DMS53 treated with DMSO at 0.1 percent for 48 hours (cell line): Measurements from ENCODE around the gene LRP1B.

ENCODE experiments used
- DNase-seq: peaks from one replicate; lab custom pipeline; 2025; ENCODE audit not compliant: unreplicated experiment; lab: John Stamatoyannopoulos, UW

Gene LRP1B

GRCh38 chr2:142042536-142043199 lies 88.1 kb downstream of the LRP1B start:
- no peak for DNase-seq

GRCh38 chr2:142041996-142042395 lies 88.8 kb downstream of the LRP1B start:
- DNase-seq: no peak

DNA sequence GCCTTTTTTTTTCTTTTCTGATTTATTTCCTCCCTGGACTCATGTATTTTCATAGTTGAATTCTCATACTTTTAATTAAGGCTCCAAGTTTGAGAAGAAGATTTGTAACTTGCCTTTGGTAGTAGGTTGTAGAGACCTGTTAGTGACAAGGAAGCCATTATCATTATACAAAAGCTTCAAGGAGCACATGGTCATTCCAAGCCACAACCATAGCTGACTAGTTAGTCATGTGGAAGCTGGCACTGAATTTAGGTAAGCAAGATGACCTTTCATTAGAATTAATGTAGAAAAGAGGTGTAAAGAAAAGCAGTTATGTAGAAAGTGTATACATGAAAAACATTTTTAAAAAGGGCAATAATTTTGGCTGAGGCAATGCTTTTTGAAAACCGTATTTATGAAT lies 89.7 kb downstream of the LRP1B start:
- DNase-seq: no peak

DNA sequence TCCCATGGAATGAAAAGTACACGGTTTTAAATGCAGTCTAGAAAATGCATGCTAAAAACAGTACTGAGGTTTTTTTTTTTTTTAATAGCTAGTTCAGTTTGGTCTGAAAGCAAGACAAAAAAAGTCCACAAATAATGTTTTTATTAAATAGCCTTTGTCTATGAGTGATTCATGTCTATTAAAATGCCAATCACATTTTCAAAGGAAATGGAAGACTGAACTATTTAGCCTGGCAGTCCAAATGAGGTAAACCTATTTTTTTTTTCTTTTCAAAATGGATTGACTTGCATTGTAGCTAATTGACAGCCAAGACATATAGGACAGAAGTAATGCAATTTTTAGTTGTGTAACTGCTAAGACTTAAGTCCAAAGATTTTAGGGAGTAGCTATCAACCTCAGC lies 90.3 kb downstream of the LRP1B start:
- DNase-seq: no peak

- DNase-seq: no peak
Measured at GRCh38 chr2:142038826-142039225, 92.0 kb downstream of the LRP1B start.

DNA sequence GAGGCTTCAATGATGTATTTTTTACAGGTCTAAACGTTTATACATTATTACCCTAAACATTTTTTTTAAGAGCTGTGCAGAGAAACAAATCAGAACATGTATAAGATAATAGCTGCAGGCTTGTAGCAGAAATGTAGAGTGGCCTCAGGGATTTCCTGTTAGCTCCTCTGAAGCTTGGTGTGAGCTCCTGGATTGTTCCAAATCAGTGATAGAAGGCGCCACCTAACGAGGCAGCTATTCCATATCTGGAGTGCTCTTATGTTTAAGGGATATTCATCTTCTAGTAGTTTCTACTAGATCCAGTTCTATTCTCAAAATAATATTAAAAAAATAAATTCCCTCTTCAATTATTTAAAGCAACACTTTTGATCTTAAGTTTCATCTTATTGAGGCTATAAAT lies 93.1 kb downstream of the LRP1B start:
- DNase-seq: peak; percentile 1

DNA sequence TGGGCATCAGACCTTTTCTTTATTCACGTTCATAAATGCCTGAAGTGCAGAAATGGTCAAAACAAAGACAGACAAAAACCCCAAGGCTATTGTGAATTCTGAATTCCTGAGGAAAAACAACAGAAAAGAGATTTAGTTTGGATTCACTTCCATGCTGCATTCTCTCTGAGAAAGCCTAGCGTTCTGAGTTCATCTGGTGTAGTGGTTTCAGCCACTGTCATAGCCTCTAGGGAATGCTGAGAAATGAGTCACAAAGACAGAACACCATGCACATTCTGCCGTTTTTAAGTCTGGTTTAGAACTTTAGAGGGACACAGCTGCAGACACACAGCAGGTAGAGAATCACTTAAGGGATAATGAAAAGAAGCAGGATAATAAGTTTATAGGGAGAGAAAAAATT lies 93.8 kb downstream of the LRP1B start:
- DNase-seq: no peak

- no peak for DNase-seq
Measured at GRCh38 chr2:142033393-142033792, 97.4 kb downstream of the LRP1B start.

DNA sequence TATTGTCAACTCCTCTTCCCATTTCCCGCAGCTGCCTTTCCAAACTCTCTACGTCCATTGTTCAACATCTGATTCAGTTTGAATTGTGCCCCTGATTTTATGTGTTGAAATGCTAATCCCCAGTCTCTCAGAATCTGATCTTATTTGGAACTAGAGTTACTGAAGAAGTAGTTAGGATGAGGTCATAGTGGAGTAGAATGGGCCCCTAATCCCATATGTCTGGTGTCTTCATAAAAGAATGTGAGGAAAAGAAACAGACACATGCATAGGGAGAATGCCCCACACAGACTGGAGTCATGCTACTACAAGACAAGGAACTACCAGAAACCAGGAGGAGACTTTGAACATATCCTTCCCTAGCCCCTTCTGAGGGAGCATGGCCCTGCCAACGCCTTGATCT lies 99.2 kb downstream of the LRP1B start:
- DNase-seq: no peak

DNA sequence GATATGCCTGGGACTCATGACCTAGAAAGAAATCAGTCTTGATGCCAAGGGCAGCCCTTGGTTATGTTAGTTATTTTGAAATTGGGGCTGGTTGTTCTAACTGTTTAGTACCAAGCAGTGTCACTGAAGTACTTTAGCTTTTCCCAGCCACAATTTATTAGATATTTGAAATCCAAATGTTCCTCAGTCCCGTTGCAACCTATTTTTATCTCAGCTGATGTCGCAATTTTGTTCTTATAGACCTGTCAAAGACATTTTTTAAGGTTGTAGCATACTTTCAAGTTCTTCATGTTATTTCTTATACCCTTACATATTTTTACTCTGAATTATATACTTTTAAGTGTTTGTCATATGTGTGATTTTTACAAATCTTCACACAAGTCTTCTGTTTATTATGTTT lies 100.1 kb downstream of the LRP1B start:
- DNase-seq: no peak

DNA sequence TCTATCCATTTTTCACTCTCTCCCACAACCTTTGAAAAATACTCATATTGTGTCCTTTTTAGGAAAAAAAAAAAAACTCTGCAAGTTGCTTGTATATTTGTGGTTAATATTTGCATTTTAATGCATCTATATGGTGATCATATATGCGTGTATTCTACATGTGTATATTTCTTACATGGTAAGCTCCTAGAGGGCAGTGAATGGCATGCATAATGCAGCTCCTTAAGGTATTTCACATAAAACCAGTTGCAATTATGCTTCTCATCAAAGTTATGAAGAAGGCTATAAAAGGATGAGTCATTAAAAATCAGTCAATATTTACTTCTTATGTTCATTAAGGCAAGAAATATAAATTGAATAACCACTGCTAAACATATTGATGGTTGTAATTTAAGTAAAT lies 100.8 kb downstream of the LRP1B start:
- no peak for DNase-seq

DNA sequence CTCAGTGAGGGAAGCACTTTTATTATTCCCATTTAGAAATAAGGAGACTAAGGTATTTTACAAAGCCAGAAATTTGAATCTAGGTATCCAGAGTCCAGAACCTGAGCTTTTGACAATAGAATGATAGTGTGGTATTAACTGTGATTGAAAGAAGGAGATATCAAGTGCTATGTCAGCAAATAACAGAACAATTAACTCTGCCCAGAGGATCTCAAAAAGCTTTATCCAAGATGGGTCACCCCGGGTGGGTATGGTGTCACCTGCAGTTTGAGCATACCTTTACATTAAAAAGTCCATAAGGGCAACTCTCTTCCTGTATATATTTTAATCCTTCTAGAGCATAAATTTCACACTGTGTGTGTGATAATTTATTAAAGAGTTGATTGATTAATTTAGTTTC lies 105.4 kb downstream of the LRP1B start:
- no peak for DNase-seq

DNA sequence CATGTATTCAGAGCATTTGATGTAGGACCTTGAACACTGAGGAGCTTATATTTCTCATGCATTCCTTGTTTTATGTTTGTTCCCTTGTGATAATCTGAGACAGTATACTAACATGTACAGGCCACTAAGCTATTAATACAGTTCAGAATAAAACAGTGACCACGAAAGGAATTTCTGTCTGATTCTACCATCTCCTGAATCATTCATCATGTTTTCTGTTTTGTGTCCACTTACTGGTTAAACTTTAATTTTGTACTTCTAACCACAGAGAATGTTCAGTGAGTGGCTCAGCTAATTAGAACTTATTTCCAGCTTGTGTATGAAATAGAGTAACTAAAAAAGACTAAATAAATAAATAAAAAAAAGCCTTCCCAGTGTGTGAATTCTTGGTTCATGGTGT lies 110.4 kb downstream of the LRP1B start:
- no peak for DNase-seq

GRCh38 chr2:142014536-142014935 lies 116.3 kb downstream of the LRP1B start:
- no peak for DNase-seq

DNA sequence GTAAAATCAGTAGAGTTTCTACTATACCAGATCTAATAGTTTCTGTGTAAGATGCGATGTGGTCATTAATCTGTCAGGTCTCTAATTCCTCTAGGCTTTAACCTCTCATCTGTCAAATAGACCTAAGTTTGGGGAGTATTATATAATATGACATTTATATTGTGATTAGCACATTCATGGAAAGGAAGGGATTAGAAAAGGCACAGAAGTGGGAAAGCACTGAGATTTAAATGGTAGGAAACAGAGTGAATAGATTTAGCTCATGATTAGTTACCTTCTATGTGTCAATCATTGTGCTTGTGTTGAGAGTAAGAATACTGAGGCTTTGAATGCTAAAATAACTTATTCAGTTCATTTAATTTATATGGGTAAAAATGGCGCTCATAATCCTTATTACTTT lies 118.0 kb downstream of the LRP1B start:
- no peak for DNase-seq

- no peak for DNase-seq
Measured at GRCh38 chr2:142010477-142011270, 120.1 kb downstream of the LRP1B start.

- DNase-seq: no peak
Measured at GRCh38 chr2:142008135-142008744, 122.6 kb downstream of the LRP1B start.

GRCh38 chr2:141994066-141994465 lies 136.8 kb downstream of the LRP1B start:
- DNase-seq: no peak

DNA sequence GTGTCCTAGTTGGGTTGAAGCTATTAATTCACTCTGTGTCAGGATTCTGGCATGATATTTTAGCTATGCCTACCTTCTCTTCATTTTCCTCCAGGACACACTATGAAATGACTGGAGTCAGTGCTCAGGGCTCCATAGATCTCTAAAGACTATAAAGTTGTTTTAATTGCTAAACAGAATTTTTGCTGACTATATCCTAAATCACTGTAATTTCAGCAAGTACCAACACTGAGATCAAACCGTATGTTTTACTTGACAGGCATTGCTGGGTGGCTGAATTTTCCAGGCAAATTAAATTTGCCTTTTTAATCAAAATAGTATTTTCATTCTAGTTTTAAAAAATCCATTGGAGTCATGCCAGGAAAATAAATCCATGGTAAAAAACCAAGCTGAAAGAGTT lies 138.1 kb downstream of the LRP1B start:
- DNase-seq: no peak

GRCh38 chr2:141968433-141968832 lies 162.4 kb downstream of the LRP1B start:
- no peak for DNase-seq

- no peak for DNase-seq
Measured at GRCh38 chr2:141967980-141968379, 162.8 kb downstream of the LRP1B start.

GRCh38 chr2:141967503-141967902 lies 163.3 kb downstream of the LRP1B start:
- DNase-seq: no peak
